Tibial nerve (tissue), 4 donors: ENCODE measurements around the gene SLC5A12. TPM values are rescaled to one million over a fixed set of nuclear protein-coding genes. Genes with fewer than 3 reads are reported as not detected.
A peak's percentile ranks its signal among the peaks of the same experiment; 100 is the strongest.

ENCODE experiments used
- DNase-seq, 2 donors: peaks; one replicate each; pipeline ENCODE4 v3.0.0-alpha.2; 2019; ENCODE audit warnings: low spot score in 2 of 2
- H3K27ac ChIP-seq, 4 donors: fragments of 200-600 bp; sonication (generic) in 3 of 4; one replicate each; pipeline ENCODE4 v1.5.1; 2017 to 2019; ENCODE audit warnings: mild to moderate bottlenecking in 1 of 4
- H3K27me3 ChIP-seq, 2 donors: fragments of 200-600 bp; sonication (generic) in 1 of 2; one replicate each; pipeline versions ENCODE4 v1.5.1 to v1.6.0; 2017 to 2019
- H3K36me3 ChIP-seq, 3 donors: fragments of 200-600 bp; sonication (generic); one replicate each; pipeline ENCODE4 v1.5.1; 2018 to 2019
- H3K4me1 ChIP-seq, 4 donors: fragments of 200-600 bp; sonication (generic) in 3 of 4; one replicate each; pipeline ENCODE4 v1.5.1; 2017 to 2019
- H3K4me3 ChIP-seq, 4 donors: fragments of 200-600 bp; sonication (generic) in 3 of 4; one replicate each; pipeline ENCODE4 v1.5.1; 2017 to 2019; ENCODE audit warnings: mild to moderate bottlenecking in 1 of 4, moderate library complexity in 1 of 4
- H3K9me3 ChIP-seq, 4 donors: fragments of 200-600 bp; sonication (generic) in 3 of 4; one replicate each; pipeline ENCODE4 v1.5.1; 2017 to 2019
- EP300 ChIP-seq, 2 donors: sonication (generic); formaldehyde crosslinking; IDR thresholded peaks; one replicate each; pipeline ENCODE4 v1.6.1; 2017; ENCODE audit warnings: antibody characterized with exemption in 2 of 2, mild to moderate bottlenecking in 1 of 2
- POLR2A ChIP-seq, 2 donors: fragments of 450-650 bp; IDR thresholded peaks; one replicate each; pipeline ENCODE4 v1.6.1; 2017; ENCODE audit warnings: antibody characterized with exemption in 2 of 2, mild to moderate bottlenecking in 2 of 2, moderate library complexity in 2 of 2
- WGBS, 2 donors: methylation state at CpG; one replicate each; pipeline ENCODE4 v1.1.5; 2018; 5-methylcytosine and 5-hydroxymethylcytosine counted together
- total RNA-seq, 4 donors: library from RNA; depleted of rRNA; stranded (reverse); fragments of >200 nt; gene quantifications; one replicate each; pipeline ENCODE4 v1.1.0, GENCODE V29; 2016
- TF ChIP-seq, protein P1 (sequence below), 5 experiments: fragments of 200-600 bp in 3 of 5; fragments of 450-650 bp in 2 of 5; sonication (generic) in 3 of 5; IDR thresholded peaks; one replicate each; pipeline ENCODE4 v1.5.1; 2016 to 2019; ENCODE audit warnings: antibody characterized with exemption in 5 of 5, mild to moderate bottlenecking in 3 of 5, moderate library complexity in 2 of 5

SLC5A12 gene
- total RNA-seq, 4 donors from 2014 or later = under 0.01 to 0.90 (median 0.53) TPM

GRCh38 chr11:26726960-26727359 is 5.1 kb upstream of the SLC5A12 start:
- Histone ChIP-seq H3K9me3 (no peaks in the 10 kb centered on the region), H3K27ac (no peak overlapping the region), H3K4me1 (no peaks in the 10 kb centered on the region), H3K36me3 (no peaks in the 10 kb centered on the region), H3K4me3 (no peak overlapping the region), H3K27me3 (no peaks in the 10 kb centered on the region)
- DNase-seq = no peak
- 80 to 89% methylated on average over 3 of the region's 3 CpGs for WGBS, 2 donors
- TF ChIP-seq, protein P1, sequence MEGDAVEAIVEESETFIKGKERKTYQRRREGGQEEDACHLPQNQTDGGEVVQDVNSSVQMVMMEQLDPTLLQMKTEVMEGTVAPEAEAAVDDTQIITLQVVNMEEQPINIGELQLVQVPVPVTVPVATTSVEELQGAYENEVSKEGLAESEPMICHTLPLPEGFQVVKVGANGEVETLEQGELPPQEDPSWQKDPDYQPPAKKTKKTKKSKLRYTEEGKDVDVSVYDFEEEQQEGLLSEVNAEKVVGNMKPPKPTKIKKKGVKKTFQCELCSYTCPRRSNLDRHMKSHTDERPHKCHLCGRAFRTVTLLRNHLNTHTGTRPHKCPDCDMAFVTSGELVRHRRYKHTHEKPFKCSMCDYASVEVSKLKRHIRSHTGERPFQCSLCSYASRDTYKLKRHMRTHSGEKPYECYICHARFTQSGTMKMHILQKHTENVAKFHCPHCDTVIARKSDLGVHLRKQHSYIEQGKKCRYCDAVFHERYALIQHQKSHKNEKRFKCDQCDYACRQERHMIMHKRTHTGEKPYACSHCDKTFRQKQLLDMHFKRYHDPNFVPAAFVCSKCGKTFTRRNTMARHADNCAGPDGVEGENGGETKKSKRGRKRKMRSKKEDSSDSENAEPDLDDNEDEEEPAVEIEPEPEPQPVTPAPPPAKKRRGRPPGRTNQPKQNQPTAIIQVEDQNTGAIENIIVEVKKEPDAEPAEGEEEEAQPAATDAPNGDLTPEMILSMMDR (IDR thresholded peaks at IDR 0.05) = no peak
- TF ChIP-seq POLR2A (IDR thresholded peaks at IDR 0.05) (no peak), EP300 (IDR thresholded peaks at IDR 0.05) (no peak)

GRCh38 chr11:26719998-26720397 is 1.9 kb downstream of the SLC5A12 start:
- H3K4me1 ChIP-seq = no peaks in the 10 kb centered on the region
- H3K27ac ChIP-seq = no peak overlapping the region
- TF ChIP-seq POLR2A (IDR thresholded peaks at IDR 0.05) = no peak
- TF ChIP-seq, protein P1 (IDR thresholded peaks at IDR 0.05) = no peak
- TF ChIP-seq EP300 (IDR thresholded peaks at IDR 0.05) = no peak
- H3K4me3 ChIP-seq = peak overlapping the region in 1 of 4 donors; percentile 1
- no peaks in the 10 kb centered on the region for H3K9me3 ChIP-seq
- no peaks in the 10 kb centered on the region for H3K27me3 ChIP-seq
- H3K36me3 ChIP-seq = no peaks in the 10 kb centered on the region
- WGBS, 2 donors = 89 to 94% methylated on average over 2 of the region's 2 CpGs
- DNase-seq = no peak

DNA sequence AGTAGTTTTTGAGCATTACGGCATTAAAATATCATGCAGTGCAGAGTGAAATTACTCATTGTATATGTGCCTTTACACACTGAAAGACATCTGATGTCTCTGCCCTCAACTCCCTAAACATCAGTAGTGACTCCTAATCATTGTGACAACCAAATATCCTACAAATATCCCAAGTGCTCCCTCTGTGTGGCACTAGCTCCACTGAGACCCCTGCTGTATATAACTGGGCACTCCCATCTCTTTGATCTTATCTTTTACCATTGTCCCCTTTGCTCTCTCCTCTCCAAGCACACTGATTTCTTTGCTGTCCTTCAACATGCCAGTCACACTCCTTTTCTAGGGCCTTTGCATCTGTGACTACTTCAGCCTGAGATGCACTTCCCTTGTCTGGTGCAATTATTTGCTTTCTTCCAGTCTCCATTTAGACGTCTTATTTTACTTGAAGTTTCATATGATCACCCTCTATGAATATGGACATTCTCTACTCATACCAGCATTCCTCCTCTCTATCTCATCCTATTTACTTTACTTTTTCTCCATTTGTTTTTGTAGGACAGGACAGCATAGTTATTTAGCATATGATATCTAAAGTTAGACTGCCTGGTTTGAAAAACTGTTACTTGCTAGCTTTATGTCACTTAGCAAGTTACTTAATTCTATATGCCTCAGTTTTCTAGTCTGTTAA is 2.4 kb downstream of the SLC5A12 start:
- Histone ChIP-seq H3K9me3 (no peaks in the 10 kb centered on the region), H3K4me1 (no peaks in the 10 kb centered on the region), H3K27ac (no peak overlapping the region), H3K4me3 (no peak overlapping the region), H3K36me3 (no peaks in the 10 kb centered on the region), H3K27me3 (no peaks in the 10 kb centered on the region)
- WGBS, 2 donors = 79% methylated on average over 2 of the region's 2 CpGs
- no peak for TF ChIP-seq POLR2A (IDR thresholded peaks at IDR 0.05)
- TF ChIP-seq EP300 (IDR thresholded peaks at IDR 0.05) = no peak
- TF ChIP-seq, protein P1 (IDR thresholded peaks at IDR 0.05) = no peak
- DNase-seq = no peak

- Histone ChIP-seq H3K4me3 (no peak overlapping the region), H3K27ac (no peak overlapping the region), H3K36me3 (no peaks in the 10 kb centered on the region), H3K4me1 (no peaks in the 10 kb centered on the region), H3K27me3 (no peaks in the 10 kb centered on the region), H3K9me3 (no peaks in the 10 kb centered on the region)
- no peak for DNase-seq
- TF ChIP-seq, protein P1 (IDR thresholded peaks at IDR 0.05) = no peak
- TF ChIP-seq POLR2A (IDR thresholded peaks at IDR 0.05) (no peak), EP300 (IDR thresholded peaks at IDR 0.05) (no peak)
These were observed 4.1 kb downstream of the SLC5A12 start for GRCh38 chr11:26717771-26718170.

GRCh38 chr11:26715133-26715532 is 6.7 kb downstream of the SLC5A12 start:
- TF ChIP-seq, protein P1 (IDR thresholded peaks at IDR 0.05) = no peak
- no peak for TF ChIP-seq POLR2A (IDR thresholded peaks at IDR 0.05)
- no peak for TF ChIP-seq EP300 (IDR thresholded peaks at IDR 0.05)
- WGBS, 2 donors = 20 to 38% methylated on average over 1 of the region's 1 CpG
- no peaks in the 10 kb centered on the region for H3K27me3 ChIP-seq

More at GRCh38 chr11:26715133-26715532, 6.7 kb downstream of the SLC5A12 start:
- Histone ChIP-seq H3K9me3 (no peaks in the 10 kb centered on the region), H3K27ac (no peak overlapping the region), H3K4me1 (no peaks in the 10 kb centered on the region), H3K4me3 (no peak overlapping the region), H3K36me3 (no peaks in the 10 kb centered on the region)
- DNase-seq = no peak
